Natural killer cell (primary cell): ENCODE data around the gene CTNND1. TPM values are rescaled to one million over a fixed set of nuclear protein-coding genes. Genes with fewer than 3 reads are reported as not detected.

ENCODE experiments used
- ATAC-seq, 3 donors: fragments of 150-1000 bp in 2 of 3; fragments of 200-7000 bp in 1 of 3; cut with Tn5 transposase; 1 replicate in 1 of 3; 2 replicates in 2 of 3; pipeline ENCODE4 v1.10.0; 2021; ENCODE audit warnings: mild to moderate bottlenecking in 2 of 3, moderate library complexity in 2 of 3
- DNase-seq, 2 donors: peaks; one replicate each; pipeline versions ENCODE4 v3.0.0 to v3.0.0-alpha.2; 2013 to 2021; ENCODE audit warnings: mixed read lengths in 1 of 2
- H3K27ac ChIP-seq: one replicate; pipeline ENCODE4 v1.5.1; 2013; ENCODE audit warnings: mild to moderate bottlenecking, low read length
- H3K27me3 ChIP-seq: one replicate; pipeline ENCODE4 v1.6.1; 2013; ENCODE audit warnings: low read length; ENCODE audit not compliant: control insufficient read depth, insufficient read depth
- H3K36me3 ChIP-seq: one replicate; pipeline ENCODE4 v1.6.1; 2013; ENCODE audit warnings: low read length; ENCODE audit not compliant: control insufficient read depth, insufficient read depth
- H3K4me1 ChIP-seq: one replicate; pipeline ENCODE4 v1.6.1; 2013; ENCODE audit warnings: low read length; ENCODE audit not compliant: control insufficient read depth, insufficient read depth
- H3K4me3 ChIP-seq: one replicate; pipeline ENCODE4 v1.5.1; 2013; ENCODE audit warnings: low read length
- H3K9me3 ChIP-seq: one replicate; pipeline ENCODE4 v1.6.1; 2013; ENCODE audit warnings: low read length; ENCODE audit not compliant: control insufficient read depth, insufficient read depth
- H3K27ac Mint-ChIP-seq, 2 donors: one replicate each; pipeline ENCODE4 v1.8.0; 2022; ENCODE audit warnings: mild to moderate bottlenecking in 2 of 2, mixed read lengths in 2 of 2, moderate library complexity in 1 of 2
- H3K27me3 Mint-ChIP-seq, 2 donors: one replicate each; pipeline ENCODE4 v1.8.0; 2022; ENCODE audit warnings: low read depth in 2 of 2, mixed read lengths in 2 of 2
- H3K36me3 Mint-ChIP-seq: one replicate; pipeline ENCODE4 v1.8.0; 2022; ENCODE audit warnings: mixed read lengths
- H3K4me1 Mint-ChIP-seq, 2 donors: one replicate each; pipeline ENCODE4 v1.8.0; 2022; ENCODE audit warnings: mixed read lengths in 2 of 2
- H3K4me3 Mint-ChIP-seq: one replicate; pipeline ENCODE4 v1.8.0; 2022; ENCODE audit warnings: mild to moderate bottlenecking, moderate library complexity, mixed read lengths
- H3K9me3 Mint-ChIP-seq, 2 donors: one replicate each; pipeline ENCODE4 v1.8.0; 2022; ENCODE audit warnings: mixed read lengths in 2 of 2
- CTCF ChIP-seq: fragments of 200-600 bp; IDR thresholded peaks from one replicate; pipeline ENCODE4 v1.8.0; 2022; ENCODE audit warnings: antibody characterized with exemption
- WGBS: methylation state at CpG from one replicate; pipeline ENCODE4 v1.1.7; 2013; ENCODE audit warnings: missing lambda C conversion rate; ENCODE audit not compliant: insufficient coverage; 5-methylcytosine and 5-hydroxymethylcytosine counted together
- intact Hi-C: fragments of 100-400 bp; cut with micrococcal nuclease; formaldehyde crosslinking; loops from one replicate; pipeline ENCODE4 v1.14.2; 2022
- total RNA-seq, 4 donors: library from RNA; stranded (reverse); fragments of 120-200 nt in 1 of 4; gene quantifications; one replicate each; pipeline versions ENCODE4 v1.2.3 to v1.2.4, GENCODE V29; 2013 to 2022

The CTNND1 gene
- total RNA-seq, 3 donors from 2014 or later (not counting 1 experiment from before 2014, with no cell fraction given): 17.1 to 17.7 (median 17.3) TPM

DNA sequence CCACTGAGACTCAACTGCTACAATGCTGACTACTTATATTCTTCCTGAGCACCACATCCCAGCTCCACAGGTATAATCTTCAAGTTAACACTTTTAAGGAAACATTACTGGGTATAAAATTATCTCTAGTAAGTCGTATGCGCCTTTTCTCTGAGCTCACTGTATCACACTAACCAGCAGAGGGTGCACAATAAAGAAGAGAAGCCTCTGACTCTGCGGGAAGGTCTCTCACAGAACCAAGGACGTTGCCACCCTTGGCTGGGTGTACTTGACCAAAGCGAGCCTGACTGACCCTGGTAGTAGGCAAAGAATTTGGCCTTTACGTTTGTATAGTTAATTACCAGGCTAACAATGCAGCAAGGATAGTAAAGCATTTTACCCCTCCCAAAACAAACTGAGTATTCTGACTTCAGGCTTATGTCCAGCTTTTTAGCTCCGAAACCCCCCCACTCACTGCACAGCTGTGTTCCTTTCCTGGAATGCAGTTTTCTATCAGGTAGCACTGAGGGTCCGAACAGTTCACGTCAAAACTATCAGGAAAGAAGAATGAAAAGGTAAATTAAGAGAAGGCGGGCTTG is 9.8 kb upstream of the CTNND1 start, which contains the start of gene BTBD18:
Gene BTBD18 (minus strand): TSS at position 144 of the 578 bp plus-strand sequence. CDS start 631 bp downstream, outside the sequence.
- Mint-ChIP-seq H3K27me3 (no peaks in the 10 kb centered on the region), H3K9me3 (no peaks in the 10 kb centered on the region), H3K4me3 (no peak within 1 kb of the TSS), H3K27ac (peak within 1 kb of the TSS in 1 of 2 donors; percentile 17), H3K36me3 (no peaks in the 10 kb centered on the region), H3K4me1 (peaks cover 0 to 6% of the 10 kb centered on the region in 2 donors)
- Histone ChIP-seq H3K27me3 (no peaks in the 10 kb centered on the region), H3K9me3 (no peaks in the 10 kb centered on the region), H3K27ac (no peak within 1 kb of the TSS), H3K4me1 (no peaks in the 10 kb centered on the region), H3K4me3 (no peak within 1 kb of the TSS), H3K36me3 (peaks cover 4% of the 10 kb centered on the region)
- ATAC-seq (no peak), DNase-seq (peak in 1 of 2 donors; percentile 39)
- intact Hi-C loops: no loop called here
- WGBS: 88% methylated on average over 10 of the region's 10 CpGs
- TF ChIP-seq CTCF: no peak

DNA sequence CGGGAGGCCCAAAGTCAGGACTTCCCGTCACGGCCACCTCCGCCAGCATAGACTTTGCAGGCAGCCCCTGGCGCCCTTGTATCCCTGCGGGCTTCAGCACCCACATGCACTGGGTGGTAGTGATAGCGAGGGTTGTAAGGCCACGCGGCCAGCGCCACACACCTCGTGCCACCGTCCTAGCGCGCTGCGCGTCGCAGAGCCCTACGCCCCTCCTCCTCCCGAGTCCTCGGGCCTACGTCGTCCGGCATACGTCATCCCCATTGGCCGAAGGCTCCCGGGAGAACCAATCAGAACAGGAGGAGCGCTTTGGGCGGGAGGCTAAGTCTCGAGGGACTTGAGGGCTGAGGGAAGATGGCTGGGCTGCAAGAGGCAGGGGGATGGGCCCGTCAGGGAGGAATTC is 8.6 kb upstream of the CTNND1 start:
- intact Hi-C loops: no loop called here
- WGBS: 96% methylated on average over 30 of the region's 30 CpGs
- Mint-ChIP-seq H3K4me1 (no peaks in the 10 kb centered on the region), H3K9me3 (no peaks in the 10 kb centered on the region), H3K27me3 (no peaks in the 10 kb centered on the region), H3K36me3 (no peaks in the 10 kb centered on the region), H3K27ac (no peak overlapping the region), H3K4me3 (no peak overlapping the region)
- Histone ChIP-seq H3K27ac (no peak overlapping the region), H3K27me3 (no peaks in the 10 kb centered on the region), H3K36me3 (no peaks in the 10 kb centered on the region), H3K4me1 (no peaks in the 10 kb centered on the region), H3K4me3 (no peak overlapping the region), H3K9me3 (no peaks in the 10 kb centered on the region)
- DNase-seq (no peak), ATAC-seq (no peak)
- no peak for TF ChIP-seq CTCF

DNA sequence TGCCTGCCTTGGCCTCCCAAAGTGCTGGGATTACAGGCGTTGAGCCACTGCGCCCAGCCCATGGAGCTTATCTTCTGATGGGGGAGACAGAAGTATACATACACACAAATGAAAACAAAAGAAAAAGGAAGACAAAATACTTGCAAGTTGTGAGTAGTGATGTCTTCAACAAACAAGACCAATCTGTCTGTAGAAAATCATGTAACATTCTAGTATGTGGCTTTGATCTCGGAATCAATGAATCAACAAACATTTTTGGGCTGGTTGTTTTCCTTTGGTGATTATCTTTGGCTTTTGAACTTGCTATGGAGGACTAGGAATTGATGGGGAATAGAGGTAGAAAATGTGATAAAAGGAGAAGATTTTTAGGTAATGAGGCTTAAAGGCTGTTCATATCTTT is 3.4 kb upstream of the CTNND1 start:
- intact Hi-C loops: no loop called here
- Histone ChIP-seq H3K36me3 (no peaks in the 10 kb centered on the region), H3K27ac (no peak overlapping the region), H3K9me3 (no peaks in the 10 kb centered on the region), H3K4me3 (no peak overlapping the region), H3K27me3 (no peaks in the 10 kb centered on the region), H3K4me1 (no peaks in the 10 kb centered on the region)
- ATAC-seq: no peak
- Mint-ChIP-seq H3K27me3 (peaks cover 8 to 18% of the 10 kb centered on the region in 2 donors), H3K27ac (no peak overlapping the region), H3K36me3 (no peaks in the 10 kb centered on the region), H3K4me1 (peaks cover 5 to 11% of the 10 kb centered on the region in 2 donors), H3K9me3 (no peaks in the 10 kb centered on the region), H3K4me3 (no peak overlapping the region)
- DNase-seq: no peak
- TF ChIP-seq CTCF: no peak
- 95% methylated on average over 1 of the region's 3 CpGs for WGBS
